Activated CD8-positive, alpha-beta T cell treated with anti-CD3 and anti-CD28 coated beads for 36 hours (primary cell): ENCODE results near the gene CRACDL. TPM values are rescaled to one million over a fixed set of nuclear protein-coding genes. Genes with fewer than 3 reads are reported as not detected.

Source experiments
- ATAC-seq: fragments of 200-7000 bp; cut with Tn5 transposase; one replicate; pipeline ENCODE4 v1.10.0; 2021; ENCODE audit warnings: mild to moderate bottlenecking, moderate library complexity
- CTCF ChIA-PET: fragments of 350-600 bp; sonication (Branson Sonifier 250); formaldehyde crosslinking; loops from one replicate; lab custom pipeline; 2021; ENCODE audit warnings: antibody characterized with exemption; lab: Charles Lee
- POLR2A ChIA-PET: fragments of 350-600 bp; sonication (Branson Sonifier 250); formaldehyde crosslinking; loops from one replicate; lab custom pipeline; 2021; ENCODE audit warnings: antibody characterized with exemption; lab: Charles Lee
- DNase-seq: peaks from one replicate; pipeline ENCODE4 v3.0.0-alpha.2; 2020
- H3K27ac Mint-ChIP-seq: one replicate; pipeline ENCODE4 v1.8.0; 2021; ENCODE audit warnings: mild to moderate bottlenecking, mixed read lengths
- H3K27me3 Mint-ChIP-seq: one replicate; pipeline ENCODE4 v1.8.0; 2021; ENCODE audit warnings: mixed read lengths
- H3K36me3 Mint-ChIP-seq: one replicate; pipeline ENCODE4 v1.8.0; 2021; ENCODE audit warnings: low read depth, mixed read lengths
- H3K4me1 Mint-ChIP-seq: one replicate; pipeline ENCODE4 v1.8.0; 2021; ENCODE audit warnings: low read depth, mixed read lengths
- H3K4me3 Mint-ChIP-seq: one replicate; pipeline ENCODE4 v1.8.0; 2021; ENCODE audit warnings: mild to moderate bottlenecking, moderate library complexity, mixed read lengths
- H3K9me3 Mint-ChIP-seq: one replicate; pipeline ENCODE4 v1.8.0; 2021; ENCODE audit warnings: mixed read lengths
- intact Hi-C: fragments of 100-400 bp; cut with micrococcal nuclease; formaldehyde crosslinking; loops from one replicate; pipeline ENCODE4 v1.10.0; 2022
- total RNA-seq, 2 experiments: library from RNA; stranded (reverse); gene quantifications; one replicate each; pipeline ENCODE4 v1.2.3, GENCODE V29; 2021
- TF ChIP-seq, protein P1 (sequence below): fragments of 200-600 bp; IDR thresholded peaks from one replicate; pipeline ENCODE4 v1.8.0; 2022; ENCODE audit warnings: antibody characterized with exemption, mild to moderate bottlenecking

The CRACDL gene
- total RNA-seq, 2 experiments from 2014 or later: 0.09 to 0.38 TPM

DNA sequence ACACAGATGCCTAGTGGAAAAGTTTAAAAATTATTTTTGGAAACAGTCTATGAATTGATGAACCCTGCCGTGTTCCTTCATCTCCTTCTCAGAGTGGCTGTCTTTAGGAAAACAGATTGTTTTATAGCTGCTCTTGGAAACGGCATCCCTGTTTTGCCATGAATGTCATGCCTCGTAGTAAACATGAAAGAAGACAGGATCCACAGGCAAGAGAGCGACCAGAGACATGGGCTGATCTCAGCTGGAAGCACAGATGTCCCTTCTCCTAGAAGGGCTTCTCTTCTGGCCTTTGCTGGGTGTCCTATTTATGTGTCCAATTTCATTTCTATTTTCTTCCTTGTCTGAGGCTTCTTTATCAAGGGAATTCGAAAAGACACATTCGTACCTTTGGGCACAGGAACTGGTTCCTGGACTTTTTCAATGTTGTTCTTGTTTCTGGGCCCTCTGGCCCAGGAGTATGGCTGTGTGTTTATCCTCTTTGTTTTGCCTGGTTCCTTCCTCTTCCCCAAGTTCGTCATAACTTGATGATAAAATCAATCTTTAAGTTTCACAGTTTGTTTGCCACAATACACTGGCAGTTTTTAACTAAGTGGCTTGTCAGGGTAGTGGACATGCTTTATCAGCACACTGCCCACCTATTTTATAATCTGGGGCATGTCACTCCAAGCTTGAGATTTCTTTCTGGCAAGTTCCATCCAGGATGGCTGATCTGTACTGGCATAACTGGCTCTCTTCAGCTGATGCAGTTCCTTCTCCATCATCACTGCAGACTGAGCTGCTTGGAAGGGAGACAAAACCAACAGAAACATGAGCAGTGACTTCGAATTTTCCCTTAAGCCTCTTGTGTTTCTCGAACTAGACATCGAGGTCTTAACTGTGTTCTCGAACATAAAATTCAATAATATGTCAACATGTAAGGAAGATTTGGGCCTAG, 141.9 kb downstream of the CRACDL start:
- DNase-seq: no peak
- Mint-ChIP-seq H3K4me1 (no peaks in the 10 kb centered on the region), H3K27me3 (no peaks in the 10 kb centered on the region), H3K27ac (no peak overlapping the region), H3K36me3 (no peaks in the 10 kb centered on the region), H3K9me3 (no peaks in the 10 kb centered on the region), H3K4me3 (no peak overlapping the region)
- ATAC-seq: no peak
- POLR2A ChIA-PET: no interaction called here
- CTCF ChIA-PET: interaction anchor here (0.7 to 1.5 kb wide), 5 partner anchors 9 to 188 kb away, joined by 3 read pairs; no protein-coding TSS in a partner anchor
- intact Hi-C loops: no loop called here
- TF ChIP-seq, protein P1, sequence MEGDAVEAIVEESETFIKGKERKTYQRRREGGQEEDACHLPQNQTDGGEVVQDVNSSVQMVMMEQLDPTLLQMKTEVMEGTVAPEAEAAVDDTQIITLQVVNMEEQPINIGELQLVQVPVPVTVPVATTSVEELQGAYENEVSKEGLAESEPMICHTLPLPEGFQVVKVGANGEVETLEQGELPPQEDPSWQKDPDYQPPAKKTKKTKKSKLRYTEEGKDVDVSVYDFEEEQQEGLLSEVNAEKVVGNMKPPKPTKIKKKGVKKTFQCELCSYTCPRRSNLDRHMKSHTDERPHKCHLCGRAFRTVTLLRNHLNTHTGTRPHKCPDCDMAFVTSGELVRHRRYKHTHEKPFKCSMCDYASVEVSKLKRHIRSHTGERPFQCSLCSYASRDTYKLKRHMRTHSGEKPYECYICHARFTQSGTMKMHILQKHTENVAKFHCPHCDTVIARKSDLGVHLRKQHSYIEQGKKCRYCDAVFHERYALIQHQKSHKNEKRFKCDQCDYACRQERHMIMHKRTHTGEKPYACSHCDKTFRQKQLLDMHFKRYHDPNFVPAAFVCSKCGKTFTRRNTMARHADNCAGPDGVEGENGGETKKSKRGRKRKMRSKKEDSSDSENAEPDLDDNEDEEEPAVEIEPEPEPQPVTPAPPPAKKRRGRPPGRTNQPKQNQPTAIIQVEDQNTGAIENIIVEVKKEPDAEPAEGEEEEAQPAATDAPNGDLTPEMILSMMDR: no peak

DNA sequence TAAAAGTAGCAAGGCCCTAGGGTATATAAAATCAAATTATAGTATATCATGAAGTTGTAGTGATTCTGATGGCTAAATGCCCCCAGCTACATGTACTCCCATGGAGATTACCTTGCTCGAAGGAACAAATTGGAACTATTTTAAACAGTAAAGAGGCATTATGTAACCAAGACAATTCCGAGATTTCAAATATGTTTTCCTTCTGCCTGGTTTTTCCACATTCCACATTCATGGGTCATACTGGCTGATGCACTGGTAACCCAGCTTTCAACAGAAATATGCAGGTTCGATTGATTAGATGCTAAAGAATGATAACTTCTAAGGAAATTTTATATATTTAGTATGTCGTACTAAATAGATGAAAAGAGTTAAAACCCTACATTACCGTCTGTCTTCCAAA, 142.8 kb downstream of the CRACDL start:
- no peak for ATAC-seq
- DNase-seq: no peak
- H3K9me3 Mint-ChIP-seq: no peaks in the 10 kb centered on the region
- no peaks in the 10 kb centered on the region for H3K4me1 Mint-ChIP-seq
- H3K27ac Mint-ChIP-seq: no peak overlapping the region
- H3K36me3 Mint-ChIP-seq: no peaks in the 10 kb centered on the region
- ChIA-PET CTCF (interaction anchor here (1.0 kb wide), 1 partner anchor 187 kb away, joined by 3 read pairs; no protein-coding TSS in a partner anchor), POLR2A (no interaction called here)
- no peak overlapping the region for H3K4me3 Mint-ChIP-seq
- H3K27me3 Mint-ChIP-seq: no peaks in the 10 kb centered on the region
- intact Hi-C loops: no loop called here
- TF ChIP-seq, protein P1: no peak

DNA sequence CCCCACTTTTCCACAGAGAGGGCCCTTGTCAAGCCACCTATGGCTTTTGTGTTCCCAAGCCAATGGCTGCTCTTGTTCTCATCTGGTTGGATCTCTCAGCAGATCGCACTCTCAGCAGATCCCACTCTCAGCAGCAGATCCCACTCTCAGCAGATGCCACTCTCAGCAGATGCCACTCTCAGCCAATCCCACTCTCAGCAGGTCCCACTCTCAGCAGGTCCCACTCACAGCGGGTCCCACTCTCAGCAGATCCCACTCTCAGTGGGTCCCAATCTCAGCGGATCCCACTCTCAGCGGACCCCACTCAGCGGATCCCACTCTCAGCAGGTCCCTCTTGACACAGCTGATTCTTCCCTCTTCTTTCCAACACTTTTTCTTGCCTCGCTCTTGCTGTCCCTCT, 145.8 kb downstream of the CRACDL start:
- Mint-ChIP-seq H3K36me3 (no peaks in the 10 kb centered on the region), H3K9me3 (no peaks in the 10 kb centered on the region), H3K27ac (no peak overlapping the region), H3K4me3 (no peak overlapping the region), H3K27me3 (no peaks in the 10 kb centered on the region), H3K4me1 (no peaks in the 10 kb centered on the region)
- intact Hi-C loops: no loop called here
- ChIA-PET CTCF (no interaction called here), POLR2A (interaction anchor here (1.1 to 1.2 kb wide), 2 partner anchors 11 to 18 kb away, joined by 3 read pairs; no protein-coding TSS in a partner anchor)
- TF ChIP-seq, protein P1: no peak
- ATAC-seq (no peak), DNase-seq (no peak)

DNA sequence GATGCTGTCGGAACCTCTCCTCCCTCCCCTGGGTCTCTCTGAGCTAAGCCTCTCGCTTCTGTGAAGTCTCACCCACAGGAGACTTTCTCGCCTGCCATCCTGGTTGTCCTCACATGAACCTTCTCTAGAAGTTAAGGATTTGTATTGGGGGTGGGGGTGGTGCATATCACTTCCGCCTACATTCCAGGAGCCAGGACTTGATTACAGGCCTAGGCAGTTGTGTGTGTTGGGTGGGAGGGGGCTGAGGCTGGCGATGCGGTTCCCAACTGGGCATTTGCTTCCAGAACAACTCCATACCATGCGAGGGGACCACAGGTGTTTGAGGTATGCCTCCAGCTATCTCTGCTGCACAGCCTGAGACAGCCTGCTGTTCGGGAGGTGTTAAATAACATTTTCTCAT, 148.3 kb downstream of the CRACDL start:
- ChIA-PET CTCF (no interaction called here), POLR2A (no interaction called here)
- ATAC-seq (no peak), DNase-seq (no peak)
- Mint-ChIP-seq H3K27ac (no peak overlapping the region), H3K27me3 (no peaks in the 10 kb centered on the region), H3K36me3 (no peaks in the 10 kb centered on the region), H3K4me1 (no peaks in the 10 kb centered on the region), H3K4me3 (no peak overlapping the region), H3K9me3 (no peaks in the 10 kb centered on the region)
- intact Hi-C loops: no loop called here
- TF ChIP-seq, protein P1: no peak

DNA sequence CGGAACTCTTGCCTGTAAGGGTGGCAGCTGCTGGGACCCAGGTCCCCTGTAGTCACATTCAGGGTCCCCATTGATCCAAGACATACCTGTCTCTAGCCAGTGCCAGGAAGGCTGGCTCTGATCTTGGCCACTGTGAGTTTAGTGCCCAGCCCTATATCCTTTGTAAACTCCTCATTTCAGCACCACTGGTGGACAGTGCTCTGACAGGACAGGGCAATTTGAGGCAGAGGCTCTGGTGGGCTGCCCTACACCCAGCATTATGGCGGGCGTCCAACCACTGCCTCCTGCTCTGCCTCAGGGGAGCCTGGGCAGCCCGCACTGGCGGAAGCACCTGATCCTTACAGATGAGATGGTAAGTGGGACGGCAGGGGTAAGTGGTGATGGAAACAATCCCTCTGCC, 149.8 kb downstream of the CRACDL start:
- ChIA-PET POLR2A (interaction anchor here (1.2 kb wide), 1 partner anchor 15 kb away, joined by 4 read pairs; no protein-coding TSS in a partner anchor), CTCF (interaction anchor here (1.3 kb wide), 1 partner anchor 17 kb away, joined by 3 read pairs; no protein-coding TSS in a partner anchor)
- TF ChIP-seq, protein P1: no peak
- no peak overlapping the region for H3K27ac Mint-ChIP-seq
- no peak overlapping the region for H3K4me3 Mint-ChIP-seq
- no peaks in the 10 kb centered on the region for H3K27me3 Mint-ChIP-seq
- intact Hi-C loops: no loop called here
- peaks cover 14% of the 10 kb centered on the region for H3K9me3 Mint-ChIP-seq
- no peaks in the 10 kb centered on the region for H3K4me1 Mint-ChIP-seq
- DNase-seq: no peak
- no peak for ATAC-seq
- peaks cover 8% of the 10 kb centered on the region for H3K36me3 Mint-ChIP-seq
